Neural progenitor cell (in vitro differentiated cells): ENCODE data around the gene TELO2. TPM values are rescaled to one million over a fixed set of nuclear protein-coding genes. Genes with fewer than 3 reads are reported as not detected.

Experiments
- DNase-seq: peaks from one replicate; pipeline ENCODE4 v3.0.0-alpha.2; 2016; ENCODE audit warnings: low spot score
- H2AFZ ChIP-seq: fragments of 200-600 bp; sonication (generic); replicated peaks from 2 replicates; pipeline ENCODE4 v1.6.1; 2016; ENCODE audit warnings: antibody characterized with exemption
- H3F3A ChIP-seq: fragments of 200-600 bp; sonication (generic); 2 replicates; pipeline ENCODE4 v1.6.1; 2016; ENCODE audit warnings: antibody characterized with exemption, low read depth
- H3K27ac ChIP-seq: fragments of 200-600 bp; sonication (generic); 2 replicates; pipeline ENCODE4 v1.5.1; 2016; ENCODE audit warnings: mild to moderate bottlenecking
- H3K27me3 ChIP-seq: fragments of 200-600 bp; sonication (generic); 2 replicates; pipeline ENCODE4 v1.6.1; 2016; ENCODE audit warnings: mild to moderate bottlenecking, moderate library complexity
- H3K36me3 ChIP-seq: fragments of 200-600 bp; sonication (generic); 2 replicates; pipeline ENCODE4 v1.5.1; 2016
- H3K4me1 ChIP-seq: fragments of 200-600 bp; sonication (generic); 2 replicates; pipeline ENCODE4 v1.6.1; 2016; ENCODE audit warnings: mixed run types
- H3K4me2 ChIP-seq: fragments of 200-600 bp; sonication (generic); 2 replicates; pipeline ENCODE4 v1.6.1; 2016
- H3K4me3 ChIP-seq: fragments of 200-600 bp; sonication (generic); 2 replicates; pipeline ENCODE4 v1.5.1; 2016
- H3K79me2 ChIP-seq: fragments of 200-600 bp; sonication (generic); 2 replicates; pipeline ENCODE4 v1.6.1; 2016; ENCODE audit warnings: low read depth
- H3K9ac ChIP-seq: fragments of 200-600 bp; sonication (generic); 2 replicates; pipeline ENCODE4 v1.6.1; 2016
- H3K9me3 ChIP-seq: fragments of 200-600 bp; sonication (generic); 2 replicates; pipeline ENCODE4 v1.5.1; 2016; ENCODE audit warnings: low read depth
- H4K20me1 ChIP-seq: fragments of 200-600 bp; sonication (generic); 2 replicates; pipeline ENCODE4 v1.6.1; 2016; ENCODE audit warnings: low read depth
- H3K27ac Mint-ChIP-seq: 3 replicates; pipeline ENCODE4 v1.8.0; 2021; ENCODE audit warnings: mixed read lengths
- H3K27me3 Mint-ChIP-seq: 2 replicates; pipeline ENCODE4 v1.8.0; 2022; ENCODE audit warnings: low read depth, mild to moderate bottlenecking, inconsistent platforms, moderate library complexity, mixed read lengths; ENCODE audit not compliant: insufficient read depth
- H3K36me3 Mint-ChIP-seq: 3 replicates; pipeline ENCODE4 v1.8.0; 2021; ENCODE audit warnings: mixed read lengths
- H3K4me1 Mint-ChIP-seq: 3 replicates; pipeline ENCODE4 v1.8.0; 2021; ENCODE audit warnings: mixed read lengths
- H3K4me3 Mint-ChIP-seq: 3 replicates; pipeline ENCODE4 v1.8.0; 2021; ENCODE audit warnings: mild to moderate bottlenecking, moderate library complexity, mixed read lengths
- H3K9me3 Mint-ChIP-seq: 3 replicates; pipeline ENCODE4 v1.8.0; 2020; ENCODE audit warnings: mixed read lengths
- EZH2 ChIP-seq: fragments of 200-600 bp; sonication (generic); IDR thresholded peaks from 2 replicates; pipeline ENCODE4 v1.6.1; 2017; ENCODE audit warnings: antibody characterized with exemption, mild to moderate bottlenecking, moderate library complexity
- EZH2phosphoT487 ChIP-seq: fragments of 200-600 bp; sonication (generic); IDR thresholded peaks from 2 replicates; pipeline ENCODE4 v1.6.1; 2017; ENCODE audit warnings: antibody characterized with exemption
- total RNA-seq: library from RNA; depleted of rRNA; stranded (reverse); fragments of >200 nt; gene quantifications from 2 replicates; pipeline ENCODE4 v1.2.3, GENCODE V29; 2015; ENCODE audit warnings: low replicate concordance
- TF ChIP-seq, protein P1 (sequence below): fragments of 200-600 bp; sonication (generic); IDR thresholded peaks from 2 replicates; pipeline ENCODE4 v1.5.1; 2017; ENCODE audit warnings: antibody characterized with exemption, mild to moderate bottlenecking

Gene TELO2
- total RNA-seq, 1 donor from 2014 or later, result 18.3 TPM

DNA sequence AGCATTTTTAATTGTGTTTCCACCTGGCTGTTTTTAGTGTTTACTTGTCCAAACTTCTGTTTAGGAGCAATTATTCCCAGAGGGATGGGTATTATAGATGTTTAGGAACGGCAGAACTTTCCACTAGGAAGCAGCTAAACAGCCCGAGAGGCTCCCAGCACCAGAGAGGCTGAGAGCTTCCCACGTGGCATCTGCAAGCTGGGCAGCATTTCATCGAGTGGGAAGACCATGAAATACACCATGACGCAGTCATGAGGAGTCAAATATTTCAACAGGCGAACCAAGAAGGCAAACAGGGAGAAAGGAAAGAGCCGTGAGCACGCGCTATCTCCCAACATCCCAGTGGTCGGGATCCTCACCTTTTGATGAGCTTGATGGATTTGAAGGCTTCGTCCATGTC lies 64.4 kb downstream of the TELO2 start:
- no peaks in the 10 kb centered on the region for H3K27me3 ChIP-seq
- H3K79me2 ChIP-seq, result no peaks in the 10 kb centered on the region
- no peaks in the 10 kb centered on the region for H3F3A ChIP-seq
- TF ChIP-seq EZH2 (no peak), EZH2phosphoT487 (no peak)
- TF ChIP-seq, protein P1, sequence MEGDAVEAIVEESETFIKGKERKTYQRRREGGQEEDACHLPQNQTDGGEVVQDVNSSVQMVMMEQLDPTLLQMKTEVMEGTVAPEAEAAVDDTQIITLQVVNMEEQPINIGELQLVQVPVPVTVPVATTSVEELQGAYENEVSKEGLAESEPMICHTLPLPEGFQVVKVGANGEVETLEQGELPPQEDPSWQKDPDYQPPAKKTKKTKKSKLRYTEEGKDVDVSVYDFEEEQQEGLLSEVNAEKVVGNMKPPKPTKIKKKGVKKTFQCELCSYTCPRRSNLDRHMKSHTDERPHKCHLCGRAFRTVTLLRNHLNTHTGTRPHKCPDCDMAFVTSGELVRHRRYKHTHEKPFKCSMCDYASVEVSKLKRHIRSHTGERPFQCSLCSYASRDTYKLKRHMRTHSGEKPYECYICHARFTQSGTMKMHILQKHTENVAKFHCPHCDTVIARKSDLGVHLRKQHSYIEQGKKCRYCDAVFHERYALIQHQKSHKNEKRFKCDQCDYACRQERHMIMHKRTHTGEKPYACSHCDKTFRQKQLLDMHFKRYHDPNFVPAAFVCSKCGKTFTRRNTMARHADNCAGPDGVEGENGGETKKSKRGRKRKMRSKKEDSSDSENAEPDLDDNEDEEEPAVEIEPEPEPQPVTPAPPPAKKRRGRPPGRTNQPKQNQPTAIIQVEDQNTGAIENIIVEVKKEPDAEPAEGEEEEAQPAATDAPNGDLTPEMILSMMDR, result no peak
- Mint-ChIP-seq H3K27me3 (peaks cover 7% of the 10 kb centered on the region), H3K9me3 (no peaks in the 10 kb centered on the region), H3K27ac (peak overlapping the region; percentile 58), H3K4me3 (no peak overlapping the region), H3K4me1 (no peaks in the 10 kb centered on the region), H3K36me3 (peaks cover 24% of the 10 kb centered on the region)
- no peaks in the 10 kb centered on the region for H4K20me1 ChIP-seq
- H3K4me3 ChIP-seq, result no peak overlapping the region
- H3K9ac ChIP-seq, result no peak overlapping the region
- no peak for DNase-seq
- H3K9me3 ChIP-seq, result no peaks in the 10 kb centered on the region
- no peak overlapping the region for H3K27ac ChIP-seq
- H3K4me1 ChIP-seq, result no peaks in the 10 kb centered on the region
- H3K4me2 ChIP-seq, result no peak overlapping the region
- H2AFZ ChIP-seq, result no peak overlapping the region
- H3K36me3 ChIP-seq, result no peaks in the 10 kb centered on the region

DNA sequence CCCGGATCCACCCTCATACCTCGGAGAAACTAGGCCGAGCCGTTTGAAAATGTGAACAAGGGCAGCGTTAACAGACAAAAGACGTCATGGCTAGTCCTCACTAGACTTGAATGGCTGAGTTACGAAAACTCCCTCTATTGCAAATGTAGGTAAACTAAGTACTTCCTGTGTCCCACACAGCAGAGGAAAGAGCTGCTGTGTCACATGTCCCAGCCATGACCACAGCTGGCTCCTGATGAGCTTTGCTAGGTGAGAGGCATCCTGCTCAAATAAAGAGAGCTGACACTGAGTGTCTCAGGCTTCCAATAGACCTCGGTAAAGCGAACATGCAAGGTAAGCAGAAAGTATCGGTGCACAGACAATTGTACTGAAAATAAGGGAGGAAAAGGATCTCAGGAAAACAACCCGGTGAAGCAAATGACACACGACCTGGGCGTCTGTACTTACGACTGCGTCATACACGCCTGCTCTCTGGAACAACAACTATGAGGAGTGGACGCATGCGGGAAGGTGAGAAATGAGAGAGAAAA lies 66.4 kb downstream of the TELO2 start:
- Histone ChIP-seq H3K27me3 (no peaks in the 10 kb centered on the region), H3K36me3 (no peaks in the 10 kb centered on the region), H3K4me1 (no peaks in the 10 kb centered on the region), H3K27ac (no peak overlapping the region), H3F3A (no peaks in the 10 kb centered on the region), H3K4me2 (no peak overlapping the region), H3K9ac (no peak overlapping the region), H2AFZ (no peak overlapping the region), H4K20me1 (no peaks in the 10 kb centered on the region), H3K9me3 (no peaks in the 10 kb centered on the region), H3K79me2 (no peaks in the 10 kb centered on the region), H3K4me3 (no peak overlapping the region)
- H3K27ac Mint-ChIP-seq, result no peak overlapping the region
- DNase-seq, result no peak
- H3K27me3 Mint-ChIP-seq, result peaks cover 6% of the 10 kb centered on the region
- H3K36me3 Mint-ChIP-seq, result peaks cover 25% of the 10 kb centered on the region
- H3K4me3 Mint-ChIP-seq, result no peak overlapping the region
- no peaks in the 10 kb centered on the region for H3K4me1 Mint-ChIP-seq
- H3K9me3 Mint-ChIP-seq, result no peaks in the 10 kb centered on the region
- TF ChIP-seq EZH2phosphoT487, result no peak
- TF ChIP-seq, protein P1, result no peak

Other genes with a start within 250 kb of the TELO2 start
- gene TPSD1, start 237.3 kb upstream of the TELO2 start, total RNA-seq, result not detected in 2 replicates
- gene UBE2I, start 183.7 kb upstream of the TELO2 start, total RNA-seq, result 184 and 239 TPM in 2 replicates
- gene BAIAP3, start 159.7 kb upstream of the TELO2 start, total RNA-seq, result 0.34 and 4.0 TPM in 2 replicates
- gene TSR3, start 141.5 kb upstream of the TELO2 start, total RNA-seq, result 22.4 and 60.6 TPM in 2 replicates
- gene GNPTG, start 141.4 kb upstream of the TELO2 start, total RNA-seq, result 11.8 and 22.7 TPM in 2 replicates
- gene UNKL, start 78.7 kb upstream of the TELO2 start, total RNA-seq, result 6.1 and 25.4 TPM in 2 replicates
- 4.6 and 13.2 TPM in 2 replicates for gene UQCC4, start 72.6 kb upstream of the TELO2 start, total RNA-seq
- gene PERCC1, start 62.3 kb upstream of the TELO2 start, total RNA-seq, result 1.1 TPM in 1 of 2 replicates, not detected in the other
- 0.28 TPM in 1 of 2 replicates, not detected in the other for gene CCDC154, start 48.8 kb upstream of the TELO2 start, total RNA-seq
- gene CLCN7, start 18.3 kb upstream of the TELO2 start, total RNA-seq, result 11.5 and 33.4 TPM in 2 replicates
- not detected in 2 replicates for gene PTX4, start 4.4 kb upstream of the TELO2 start, total RNA-seq
- gene TMEM204, start 40.3 kb downstream of the TELO2 start, total RNA-seq, result not detected in 2 replicates
- 33.8 and 64.4 TPM in 2 replicates for gene IFT140, start 118.7 kb downstream of the TELO2 start, total RNA-seq
- 11.7 and 19.5 TPM in 2 replicates for gene CRAMP1, start 119.0 kb downstream of the TELO2 start, total RNA-seq
- gene JPT2, start 184.9 kb downstream of the TELO2 start, total RNA-seq, result 187 and 207 TPM in 2 replicates
- 28.5 and 71.3 TPM in 2 replicates for gene MAPK8IP3, start 212.8 kb downstream of the TELO2 start, total RNA-seq